Measurements from ENCODE around the gene CSAD.

The CSAD gene

GRCh38 chr12:53133722-53134121, 47.0 kb downstream of the CSAD start:
- no peak for TF ChIP-seq CTCF (IDR thresholded peaks at IDR 0.05)
- no peak for TF ChIP-seq ZFX (IDR thresholded peaks at IDR 0.05; ENCODE audit: borderline replicate concordance)
- no peak overlapping the region for H3K27ac ChIP-seq

- TF ChIP-seq ZFX (IDR thresholded peaks at IDR 0.05; ENCODE audit: borderline replicate concordance) (no peak), CTCF (IDR thresholded peaks at IDR 0.05) (no peak)
- no peak overlapping the region for H3K27ac ChIP-seq
Observed at GRCh38 chr12:53131844-53132243, 48.9 kb downstream of the CSAD start.

- no peak overlapping the region for H3K27ac ChIP-seq
- TF ChIP-seq ZFX (IDR thresholded peaks at IDR 0.05; ENCODE audit: borderline replicate concordance) (no peak), CTCF (IDR thresholded peaks at IDR 0.05) (no peak)
Observed at GRCh38 chr12:53128780-53129569, 51.8 kb downstream of the CSAD start.

- TF ChIP-seq ZFX (IDR thresholded peaks at IDR 0.05; ENCODE audit: borderline replicate concordance), result no peak
- no peak for TF ChIP-seq CTCF (IDR thresholded peaks at IDR 0.05)
- no peak overlapping the region for H3K27ac ChIP-seq
Observed at GRCh38 chr12:53127169-53127568, 53.6 kb downstream of the CSAD start.

GRCh38 chr12:53124352-53124723, 56.4 kb downstream of the CSAD start:
- no peak overlapping the region for H3K27ac ChIP-seq
- TF ChIP-seq ZFX (IDR thresholded peaks at IDR 0.05; ENCODE audit: borderline replicate concordance) (no peak), CTCF (IDR thresholded peaks at IDR 0.05) (no peak)

- H3K27ac ChIP-seq, result no peak overlapping the region
- TF ChIP-seq CTCF (IDR thresholded peaks at IDR 0.05), result no peak
- no peak for TF ChIP-seq ZFX (IDR thresholded peaks at IDR 0.05; ENCODE audit: borderline replicate concordance)
Observed at GRCh38 chr12:53123578-53124351, 57.0 kb downstream of the CSAD start.

- no peak overlapping the region for H3K27ac ChIP-seq
- TF ChIP-seq ZFX (IDR thresholded peaks at IDR 0.05; ENCODE audit: borderline replicate concordance) (no peak), CTCF (IDR thresholded peaks at IDR 0.05) (no peak)
Observed at GRCh38 chr12:53122961-53123468, 57.7 kb downstream of the CSAD start.

Data from 22Rv1 (cell line).